Heart left ventricle (tissue), 16 donors: Measurements from ENCODE around the gene CFAP221. TPM values are rescaled to one million over a fixed set of nuclear protein-coding genes. Genes with fewer than 3 reads are reported as not detected.

Experiments
- ATAC-seq, 4 donors: fragments of 200-7000 bp; cut with Tn5 transposase; one replicate each; pipeline ENCODE4 v1.9.1; 2020 to 2022; ENCODE audit warnings: moderate library complexity in 4 of 4, mild to moderate bottlenecking in 3 of 4, moderate number of reproducible peaks in 1 of 4
- DNase-seq, 5 donors: peaks; one replicate each; pipeline ENCODE4 v3.0.0-alpha.2; 2020
- H3K27ac ChIP-seq, 12 donors: fragments of 200-600 bp; sonication (generic) in 4 of 12; one replicate each; pipeline versions ENCODE4 v1.5.0 to v1.8.0; 2016 to 2022; ENCODE audit warnings: mild to moderate bottlenecking in 2 of 12
- H3K27me3 ChIP-seq, 9 donors: fragments of 200-600 bp; sonication (generic) in 2 of 9; one replicate each; pipeline versions ENCODE4 v1.5.1 to v1.8.0; 2016 to 2022; ENCODE audit warnings: mild to moderate bottlenecking in 3 of 9
- H3K36me3 ChIP-seq, 9 donors: fragments of 200-600 bp; sonication (generic) in 2 of 9; one replicate each; pipeline versions ENCODE4 v1.5.0 to v1.8.0; 2018 to 2022; ENCODE audit warnings: mild to moderate bottlenecking in 2 of 9
- H3K4me1 ChIP-seq, 12 donors: fragments of 200-600 bp; sonication (generic) in 4 of 12; one replicate each; pipeline versions ENCODE4 v1.5.0 to v1.8.0; 2016 to 2022; ENCODE audit warnings: mild to moderate bottlenecking in 3 of 12
- H3K4me3 ChIP-seq, 12 donors: fragments of 200-600 bp; sonication (generic) in 4 of 12; one replicate each; pipeline versions ENCODE4 v1.5.0 to v1.8.0; 2017 to 2022; ENCODE audit warnings: mild to moderate bottlenecking in 9 of 12, moderate library complexity in 4 of 12
- H3K9me3 ChIP-seq, 12 donors: fragments of 200-600 bp; sonication (generic) in 4 of 12; one replicate each; pipeline versions ENCODE4 v1.5.0 to v1.8.0; 2016 to 2022; ENCODE audit warnings: mild to moderate bottlenecking in 1 of 12
- CTCF ChIP-seq, 12 donors: fragments of 200-600 bp; sonication (generic) in 4 of 12; IDR thresholded peaks; one replicate each; pipeline versions ENCODE4 v1.5.0 to v1.8.0; 2018 to 2022; ENCODE audit warnings: antibody characterized with exemption in 12 of 12, mild to moderate bottlenecking in 5 of 12
- POLR2A ChIP-seq, 2 donors: fragments of 450-650 bp; IDR thresholded peaks; one replicate each; pipeline ENCODE4 v1.6.1; 2017; ENCODE audit warnings: antibody characterized with exemption in 2 of 2, mild to moderate bottlenecking in 2 of 2, moderate library complexity in 2 of 2
- WGBS, 4 donors: extraction: QIAGEN DNeasy Blood & Tissue Kit in 2 of 4; methylation state at CpG; one replicate each; pipeline versions ENCODE4 v1.1.5 to v1.1.7; 2013 to 2018; 5-methylcytosine and 5-hydroxymethylcytosine counted together
- intact Hi-C, 10 donors: fragments of 100-400 bp; cut with DNase I; formaldehyde crosslinking; loops; one replicate each; pipeline versions ENCODE4 v1.11.1 to v1.14.2; 2022
- polyA plus RNA-seq, 2 donors: library from polyadenylated mRNA; stranded (reverse); fragments of 200-250 nt; gene quantifications; one replicate each; pipeline ENCODE4 v1.2.3, GENCODE V29; 2013
- total RNA-seq, 9 donors: library from RNA; depleted of rRNA in 2 of 9; stranded (reverse); fragments of >200 nt in 2 of 9; fragmentation: NEBNext Ultra II Directional in 3 of 9; extraction: Animal tissue kit (Norgen Biotek cat#: 25700) in 3 of 9; gene quantifications; one replicate each; pipeline versions ENCODE4 v1.1.0 to v1.2.4, GENCODE V29; 2016 to 2023
- donor health status: ischemic (EF 13 %, LVEDD 7.1; RV severe dilation, severe dysfunction).
- donor health status: healthy with polysubstance abuse.
- donor health status: DM: no; HTN: yes; CAD: no.
- donor health status: DM: no; HTN: no; CAD: no.
- donor health status: ischemic (EF 25% LVEDD 6.9; RV normal size, moderate dysfunction).
- donor health status: ischemic (EF 25% LVEDD 5.7; RV mildly dilated, moderate dysfunction).
- donor health status: healthy.
- donor health status: DM: yes; HTN: yes; CAD: no.
- donor health status: ischemic (EF 35%, LVEDD 5.7; RV mildly dilated, moderate dysfunction).
- donor health status: nonischemic (EF 11% LVEDD 7.7; RV severe dilation, severe dysfunction).
- donor health status: DM: yes; HTN: yes; CAD: no.
- donor health status: PGD.
- donor health status: ischemic (EF 29% LVEDD 5.4; RV normal size, mild dysfunction).
- donor health status: nonischemic (EF 23%, LVEDD 6.1; RV moderate dilation, normal function).

Gene CFAP221
- total and polyA plus RNA-seq, 11 donors = 0.08 to 2.2 (median 1.4) TPM; not detected in 1

- H3K36me3 ChIP-seq = no peaks in the 10 kb centered on the region
- intact Hi-C loops = loop anchor here in 3 of 10 donors (10.0 kb wide), 2 partner anchors 125 to 525 kb away; partner anchors contain the start of gene SCTR (in 1 of the 3)
- peaks cover 0 to 14% (median 8%) of the 10 kb centered on the region in 12 donors for H3K4me1 ChIP-seq
- ATAC-seq (no peak), DNase-seq (no peak)
- no peak overlapping the region for H3K4me3 ChIP-seq
- WGBS, 4 donors = 82 to 89% (median 85%) methylated on average over 5 of the region's 5 CpGs
- peaks cover 0 to 12% (median 3%) of the 10 kb centered on the region in 12 donors for H3K9me3 ChIP-seq
- TF ChIP-seq CTCF (IDR thresholded peaks at IDR 0.05) = no peak
- TF ChIP-seq POLR2A (IDR thresholded peaks at IDR 0.05) = no peak
- no peak overlapping the region for H3K27ac ChIP-seq
- no peaks in the 10 kb centered on the region for H3K27me3 ChIP-seq
Measured at GRCh38 chr2:119649364-119649917, 105.2 kb downstream of the CFAP221 start.

GRCh38 chr2:119650206-119650605 lies 106.0 kb downstream of the CFAP221 start:
- ATAC-seq = no peak
- TF ChIP-seq POLR2A (IDR thresholded peaks at IDR 0.05) (no peak), CTCF (IDR thresholded peaks at IDR 0.05) (no peak)

GRCh38 chr2:119650846-119651370 lies 106.7 kb downstream of the CFAP221 start:
- H3K27me3 ChIP-seq = no peaks in the 10 kb centered on the region
- H3K4me1 ChIP-seq = peaks cover 0 to 5% (median 1%) of the 10 kb centered on the region in 12 donors
- peaks cover 0 to 12% (median 3%) of the 10 kb centered on the region in 12 donors for H3K9me3 ChIP-seq
- intact Hi-C loops = loop anchor here in 2 of 10 donors (10.0 kb wide), 2 partner anchors 136 to 246 kb away; no protein-coding TSS in a partner anchor
- no peak overlapping the region for H3K4me3 ChIP-seq
- no peak for TF ChIP-seq CTCF (IDR thresholded peaks at IDR 0.05)
- TF ChIP-seq POLR2A (IDR thresholded peaks at IDR 0.05) = no peak
- H3K27ac ChIP-seq = no peak overlapping the region
- no peaks in the 10 kb centered on the region for H3K36me3 ChIP-seq
- no peak for DNase-seq
- WGBS, 4 donors = 83 to 92% (median 90%) methylated on average over 2 of the region's 2 CpGs
- ATAC-seq = no peak

More at GRCh38 chr2:119650206-119650605, 106.0 kb downstream of the CFAP221 start:
- Histone ChIP-seq H3K9me3 (peaks cover 0 to 12% (median 3%) of the 10 kb centered on the region in 12 donors), H3K36me3 (no peaks in the 10 kb centered on the region), H3K4me1 (peaks cover 0 to 12% (median 7%) of the 10 kb centered on the region in 12 donors), H3K27ac (no peak overlapping the region), H3K4me3 (no peak overlapping the region), H3K27me3 (no peaks in the 10 kb centered on the region)
- WGBS, 4 donors = 92 to 96% (median 94%) methylated on average over 3 of the region's 3 CpGs
- DNase-seq = no peak
- intact Hi-C loops = loop anchor here in 2 of 10 donors (10.0 kb wide), 2 partner anchors 135 to 245 kb away; no protein-coding TSS in a partner anchor

GRCh38 chr2:119657466-119658145 lies 113.4 kb downstream of the CFAP221 start:
- Histone ChIP-seq H3K36me3 (no peaks in the 10 kb centered on the region), H3K4me1 (peaks cover 0 to 7% (median 0%) of the 10 kb centered on the region in 12 donors), H3K4me3 (no peak overlapping the region), H3K9me3 (no peaks in the 10 kb centered on the region), H3K27ac (no peak overlapping the region), H3K27me3 (no peaks in the 10 kb centered on the region)
- intact Hi-C loops = loop anchor here in 6 of 10 donors (5.0 to 10.0 kb wide), 4 partner anchors 140 to 253 kb away; no protein-coding TSS in a partner anchor
- WGBS, 4 donors = 45 to 57% (median 51%) methylated on average over 8 of the region's 8 CpGs
- DNase-seq (no peak), ATAC-seq (no peak)
- TF ChIP-seq CTCF (IDR thresholded peaks at IDR 0.05) = no peak
- TF ChIP-seq POLR2A (IDR thresholded peaks at IDR 0.05) = no peak
